Mammary epithelial cell (primary cell): ENCODE results near the gene ASB13.

ENCODE experiments used
- CTCF ChIP-seq, 2 donors: IDR thresholded peaks in 1 of 2; conservative IDR thresholded peaks in 1 of 2; 2 replicates each; pipeline ENCODE4 v1.5.1; 2011 to 2012; ENCODE audit warnings: inconsistent platforms in 2 of 2, low read length in 2 of 2, mild to moderate bottlenecking in 2 of 2, control low read depth in 1 of 2, low read depth in 1 of 2; ENCODE audit not compliant: insufficient read depth in 1 of 2; ENCODE audit errors: extremely low read depth in 1 of 2
- EZH2 ChIP-seq: IDR thresholded peaks from 2 replicates; pipeline ENCODE4 v1.6.1; 2012; ENCODE audit warnings: low read length, inconsistent platforms, borderline replicate concordance

- TF ChIP-seq CTCF (conservative IDR thresholded peaks at IDR 0.05 in 1 of 2, IDR thresholded peaks at IDR 0.05 in 1 of 2; ENCODE audit: extremely low read depth in 1 of 2, insufficient read depth in 1 of 2, low read depth in 1 of 2, low read length in 2 of 2) (no peak), EZH2 (no peak)
Measured at GRCh38 chr10:5617521-5617920, 48.9 kb downstream of the ASB13 start.
